Superior temporal gyrus (tissue), 1 donor: ENCODE data around the gene PRF1.

Experiments used
- DNase-seq: peaks from one replicate; pipeline ENCODE4 v3.0.0-alpha.2; 2016; ENCODE audit errors: extremely low spot score

Gene PRF1

GRCh38 chr10:70578371-70578947 lies 24.1 kb downstream of the PRF1 start:
- DNase-seq = no peak

GRCh38 chr10:70576803-70577517 lies 25.6 kb downstream of the PRF1 start:
- no peak for DNase-seq

- DNase-seq = no peak
These were observed 26.4 kb downstream of the PRF1 start for GRCh38 chr10:70575874-70576802.

GRCh38 chr10:70575486-70575873 lies 27.1 kb downstream of the PRF1 start:
- no peak for DNase-seq

GRCh38 chr10:70573599-70574506 lies 28.7 kb downstream of the PRF1 start:
- no peak for DNase-seq

- no peak for DNase-seq
These were observed 30.7 kb downstream of the PRF1 start for GRCh38 chr10:70571636-70572439.

DNA sequence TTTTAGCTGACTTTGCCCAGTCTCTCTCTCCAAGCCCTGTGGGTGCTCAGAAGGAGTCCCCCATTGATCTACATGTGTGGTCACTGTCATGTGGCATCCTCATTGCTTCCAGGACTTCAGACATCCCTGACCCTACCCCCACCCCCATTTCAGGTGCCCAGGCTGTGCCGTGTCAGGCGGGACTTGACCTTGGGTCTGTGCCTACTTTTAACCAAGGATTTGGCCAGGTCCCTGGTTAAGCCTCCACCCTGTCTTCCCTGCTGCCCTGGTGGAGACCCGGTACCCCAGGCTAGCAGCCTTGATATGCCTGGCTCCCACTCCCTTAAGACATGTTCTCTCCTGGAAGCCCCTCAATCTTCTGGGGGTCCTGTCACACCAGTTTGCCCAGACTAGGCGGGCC lies 31.3 kb downstream of the PRF1 start:
- DNase-seq = no peak

DNA sequence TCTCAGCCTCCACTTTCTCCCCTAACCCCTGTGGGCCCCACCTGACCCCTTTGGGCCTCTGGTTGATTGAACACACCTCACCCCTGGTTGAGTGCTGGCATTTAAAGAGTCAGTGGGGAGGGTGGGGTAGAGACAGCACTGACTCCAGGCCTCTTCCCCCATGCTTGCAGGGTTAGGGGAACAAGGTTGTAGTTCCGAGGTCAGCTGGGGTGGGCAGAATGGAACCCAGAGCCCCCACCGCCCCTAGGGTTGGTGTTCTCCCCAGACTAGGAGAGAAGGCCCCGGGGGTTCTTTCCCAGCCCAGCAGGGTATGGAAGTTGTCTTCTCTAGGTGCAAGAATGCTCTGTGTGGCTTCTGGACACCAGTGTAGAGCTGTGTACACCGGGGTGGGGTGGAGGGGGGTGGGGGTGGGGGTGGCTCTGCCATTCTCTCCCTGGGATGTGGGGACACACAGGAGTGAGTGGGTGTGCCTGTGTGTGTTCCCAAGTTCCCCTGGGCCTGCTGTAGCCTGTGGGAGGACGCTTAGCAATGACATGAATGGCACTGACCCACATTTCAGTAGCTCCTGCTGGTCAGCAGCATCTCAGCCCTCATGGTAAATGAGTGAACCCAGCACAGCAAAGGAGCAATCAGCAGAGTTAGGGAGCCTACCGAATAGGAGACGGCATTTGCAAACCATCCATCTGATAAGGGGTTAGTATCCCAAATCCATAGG lies 33.6 kb downstream of the PRF1 start:
- DNase-seq = no peak

- no peak for DNase-seq
These were observed 34.4 kb downstream of the PRF1 start for GRCh38 chr10:70568113-70568512.

DNA sequence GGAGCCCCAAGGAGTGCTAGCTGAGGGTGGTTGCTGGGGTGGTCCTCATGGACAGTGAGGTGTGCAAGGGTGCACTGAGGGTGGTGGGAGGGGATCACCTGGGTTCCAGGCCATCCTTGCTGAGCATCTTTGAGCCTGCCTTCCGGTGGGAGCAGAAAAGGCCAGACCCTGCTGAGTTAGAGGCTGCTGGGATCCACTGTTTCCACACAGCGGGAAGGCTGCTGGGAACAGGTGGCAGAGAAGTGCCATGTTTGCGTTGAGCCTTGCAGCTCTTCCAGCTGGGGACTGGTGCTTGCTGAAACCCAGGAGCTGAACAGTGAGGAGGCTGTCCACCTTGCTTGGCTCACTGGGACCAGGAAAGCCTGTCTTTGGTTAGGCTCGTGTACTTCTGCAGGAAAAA lies 34.9 kb downstream of the PRF1 start:
- DNase-seq = no peak

DNA sequence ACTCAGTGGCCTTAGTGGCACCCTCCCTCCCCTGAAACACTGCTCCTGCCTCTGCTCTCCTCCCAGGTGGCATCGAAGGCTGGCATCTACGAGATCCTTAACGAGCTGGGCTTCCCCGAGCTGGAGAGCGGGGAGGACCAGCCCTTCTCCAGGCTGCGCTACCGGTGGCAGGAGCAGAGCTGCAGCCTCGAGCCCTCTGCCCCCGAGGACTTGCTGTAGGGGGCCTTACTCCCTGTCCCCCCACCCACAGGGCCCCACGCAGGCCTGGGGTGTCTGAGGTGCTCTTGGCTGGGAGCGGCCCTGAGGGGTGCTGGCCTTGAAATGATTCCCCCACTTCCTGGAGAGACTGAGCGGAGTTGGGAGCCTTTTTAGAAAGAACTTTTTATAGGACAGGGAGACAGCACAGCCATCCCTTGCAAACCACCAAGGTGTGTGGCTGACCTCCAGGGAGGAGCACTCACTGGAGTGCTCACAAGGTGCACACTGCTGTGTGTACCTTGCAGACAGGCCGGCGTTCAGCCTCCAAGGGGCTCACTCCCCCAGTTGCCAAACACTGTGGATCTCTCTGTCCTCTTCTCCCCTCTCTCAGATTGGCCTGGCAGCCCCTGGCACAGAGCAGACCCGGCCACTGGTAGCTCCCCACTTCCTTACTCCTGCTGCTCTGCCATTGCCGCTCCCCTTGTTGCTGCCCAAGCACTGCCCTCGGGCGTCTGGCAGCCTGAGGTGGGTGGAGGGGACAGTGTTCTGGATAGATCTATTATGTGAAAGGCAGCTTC lies 35.8 kb downstream of the PRF1 start:
- DNase-seq = no peak

- no peak for DNase-seq
These were observed 36.7 kb downstream of the PRF1 start for GRCh38 chr10:70565556-70566514.

GRCh38 chr10:70564901-70565351 lies 37.6 kb downstream of the PRF1 start:
- DNase-seq = no peak

- DNase-seq = no peak
These were observed 38.3 kb downstream of the PRF1 start for GRCh38 chr10:70564113-70564725.

DNA sequence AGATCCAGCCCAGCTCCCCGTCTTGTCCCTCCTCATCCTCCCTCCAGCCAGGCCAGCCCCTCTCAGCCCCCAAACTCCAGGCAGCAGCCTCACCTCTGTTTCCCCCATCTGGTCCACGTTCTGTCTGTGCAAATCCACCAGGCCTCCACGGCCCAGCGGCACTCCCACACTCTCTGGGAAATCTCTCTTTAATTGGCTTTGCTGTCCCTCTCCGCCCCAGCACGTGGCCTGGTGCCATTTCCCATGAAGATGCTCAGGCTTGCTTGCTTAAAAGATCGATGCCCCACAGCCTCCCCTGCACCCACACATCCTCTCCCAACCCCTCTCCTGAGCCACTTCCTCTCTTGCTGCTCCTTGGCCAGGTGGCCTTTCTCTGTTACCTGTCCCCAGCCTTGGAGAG lies 39.3 kb downstream of the PRF1 start:
- DNase-seq = no peak

GRCh38 chr10:70562036-70562755 lies 40.3 kb downstream of the PRF1 start:
- no peak for DNase-seq

DNA sequence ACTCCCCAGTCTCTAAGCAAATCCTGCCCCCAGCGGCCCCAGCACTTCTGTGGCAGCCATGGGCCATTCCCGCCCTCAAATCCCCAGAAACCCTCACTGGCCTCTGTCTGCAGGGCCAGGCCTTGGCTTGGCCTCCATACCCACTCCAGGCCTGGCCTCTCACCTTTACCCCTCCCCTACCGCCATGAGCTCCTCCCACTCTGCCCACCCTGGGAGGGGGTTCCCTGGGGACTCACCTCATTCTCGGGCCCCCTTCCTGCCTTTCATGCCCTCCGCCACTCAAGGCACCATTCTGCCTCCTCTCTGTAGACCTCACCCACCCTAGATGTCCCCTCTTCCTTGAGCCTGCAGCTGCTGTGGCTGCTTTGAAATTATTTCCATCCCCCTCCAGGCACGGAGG lies 41.0 kb downstream of the PRF1 start:
- DNase-seq = no peak
